Measurements from ENCODE around the gene ZNF280D.

DNA sequence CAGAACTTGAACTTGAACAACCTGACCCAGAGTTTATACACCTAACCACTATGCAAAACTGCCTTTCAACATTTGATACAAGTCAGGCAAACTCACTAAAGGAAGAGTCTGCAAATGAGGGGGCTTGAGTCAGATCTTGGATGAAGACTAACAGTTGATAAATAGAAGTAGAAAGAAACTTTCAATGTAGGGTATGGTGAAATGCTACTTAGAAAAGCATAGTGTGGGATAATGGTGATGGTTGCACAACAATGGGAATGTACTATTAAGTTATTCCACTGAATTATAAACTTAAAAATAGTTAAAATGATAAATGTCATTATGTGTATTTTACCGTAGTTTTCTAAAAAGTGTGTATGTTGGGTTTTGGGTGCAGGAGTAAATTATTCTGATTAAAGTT is 19.7 kb upstream of the ZNF280D start:
- TF ChIP-seq, protein P1, sequence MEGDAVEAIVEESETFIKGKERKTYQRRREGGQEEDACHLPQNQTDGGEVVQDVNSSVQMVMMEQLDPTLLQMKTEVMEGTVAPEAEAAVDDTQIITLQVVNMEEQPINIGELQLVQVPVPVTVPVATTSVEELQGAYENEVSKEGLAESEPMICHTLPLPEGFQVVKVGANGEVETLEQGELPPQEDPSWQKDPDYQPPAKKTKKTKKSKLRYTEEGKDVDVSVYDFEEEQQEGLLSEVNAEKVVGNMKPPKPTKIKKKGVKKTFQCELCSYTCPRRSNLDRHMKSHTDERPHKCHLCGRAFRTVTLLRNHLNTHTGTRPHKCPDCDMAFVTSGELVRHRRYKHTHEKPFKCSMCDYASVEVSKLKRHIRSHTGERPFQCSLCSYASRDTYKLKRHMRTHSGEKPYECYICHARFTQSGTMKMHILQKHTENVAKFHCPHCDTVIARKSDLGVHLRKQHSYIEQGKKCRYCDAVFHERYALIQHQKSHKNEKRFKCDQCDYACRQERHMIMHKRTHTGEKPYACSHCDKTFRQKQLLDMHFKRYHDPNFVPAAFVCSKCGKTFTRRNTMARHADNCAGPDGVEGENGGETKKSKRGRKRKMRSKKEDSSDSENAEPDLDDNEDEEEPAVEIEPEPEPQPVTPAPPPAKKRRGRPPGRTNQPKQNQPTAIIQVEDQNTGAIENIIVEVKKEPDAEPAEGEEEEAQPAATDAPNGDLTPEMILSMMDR (IDR thresholded peaks at IDR 0.05): no peak
- no peak for TF ChIP-seq POLR2A (IDR thresholded peaks at IDR 0.05)
